Skin of body (tissue), 2 donors: ENCODE measurements around the gene AXIN1. TPM values are rescaled to one million over a fixed set of nuclear protein-coding genes. Genes with fewer than 3 reads are reported as not detected.

Experiments used
- DNase-seq: peaks from one replicate; lab custom pipeline; 2025; lab: John Stamatoyannopoulos, UW
- total RNA-seq: library from RNA; depleted of rRNA; stranded (reverse); fragments of >200 nt; gene quantifications from one replicate; pipeline ENCODE4 v1.2.3, GENCODE V29; 2014

AXIN1 gene
- total RNA-seq, 1 donor from 2014 or later: 13.3 TPM

- no peak for DNase-seq
Measured at GRCh38 chr16:247027-247426, 105.5 kb downstream of the AXIN1 start.

- no peak for DNase-seq
Measured at GRCh38 chr16:245105-245504, 107.4 kb downstream of the AXIN1 start.

GRCh38 chr16:243348-243747 lies 109.2 kb downstream of the AXIN1 start:
- DNase-seq: no peak

- no peak for DNase-seq
Measured at GRCh38 chr16:242281-242680, 110.2 kb downstream of the AXIN1 start.

GRCh38 chr16:240559-240958 lies 112.0 kb downstream of the AXIN1 start:
- no peak for DNase-seq

GRCh38 chr16:239948-240277 lies 112.6 kb downstream of the AXIN1 start:
- DNase-seq: no peak

Other genes starting within 250 kb of the AXIN1 start
- gene NPRL3, start 214.1 kb downstream of the AXIN1 start, total RNA-seq: 12.5 TPM
- gene HBZ, start 200.1 kb downstream of the AXIN1 start, total RNA-seq: 8.4 TPM
- 89.5 TPM for gene HBM, start 186.7 kb downstream of the AXIN1 start, total RNA-seq
- gene HBA2, start 179.8 kb downstream of the AXIN1 start, total RNA-seq: 7,549 TPM
- 3,010 TPM for gene HBA1, start 176.0 kb downstream of the AXIN1 start, total RNA-seq
- 2.2 TPM for gene HBQ1, start 172.3 kb downstream of the AXIN1 start, total RNA-seq
- 71.7 TPM for gene LUC7L, start 123.3 kb downstream of the AXIN1 start, total RNA-seq
- gene FAM234A, start 117.9 kb downstream of the AXIN1 start, total RNA-seq: 37.1 TPM
- gene RGS11, start 76.8 kb downstream of the AXIN1 start, total RNA-seq: 2.4 TPM
- gene ARHGDIG, start 72.1 kb downstream of the AXIN1 start, total RNA-seq: 0.99 TPM
- 1.1 TPM for gene PDIA2, start 69.6 kb downstream of the AXIN1 start, total RNA-seq
- gene MRPL28, start 17.8 kb upstream of the AXIN1 start, total RNA-seq: 20.9 TPM
- gene PGAP6, start 29.3 kb upstream of the AXIN1 start, total RNA-seq: 10.6 TPM
- gene NME4, start 44.5 kb upstream of the AXIN1 start, total RNA-seq: 26.4 TPM
- gene DECR2, start 49.2 kb upstream of the AXIN1 start, total RNA-seq: 7.2 TPM
- 17.2 TPM for gene RAB11FIP3, start 72.9 kb upstream of the AXIN1 start, total RNA-seq
- 10.2 TPM for gene CAPN15, start 175.0 kb upstream of the AXIN1 start, total RNA-seq
- gene PRR35, start 207.7 kb upstream of the AXIN1 start, total RNA-seq: not detected
- 0.59 TPM for gene NHLRC4, start 214.3 kb upstream of the AXIN1 start, total RNA-seq
- gene PIGQ, start 217.2 kb upstream of the AXIN1 start, total RNA-seq: 10.4 TPM
- 14.8 TPM for gene RAB40C, start 237.3 kb upstream of the AXIN1 start, total RNA-seq